NCI-H1694 (cell line): ENCODE measurements around the gene DPEP3.
A peak's percentile ranks its signal among the peaks of the same experiment; 100 is the strongest.
"Not testable (repeated sequence)": the region's sequence is repeated elsewhere in the genome, so short reads cannot be mapped to it uniquely, and the experiment has no call there.

Experiments
- DNase-seq: peaks from one replicate; lab custom pipeline; 2025; lab: John Stamatoyannopoulos, UW

DPEP3 gene, protein sequence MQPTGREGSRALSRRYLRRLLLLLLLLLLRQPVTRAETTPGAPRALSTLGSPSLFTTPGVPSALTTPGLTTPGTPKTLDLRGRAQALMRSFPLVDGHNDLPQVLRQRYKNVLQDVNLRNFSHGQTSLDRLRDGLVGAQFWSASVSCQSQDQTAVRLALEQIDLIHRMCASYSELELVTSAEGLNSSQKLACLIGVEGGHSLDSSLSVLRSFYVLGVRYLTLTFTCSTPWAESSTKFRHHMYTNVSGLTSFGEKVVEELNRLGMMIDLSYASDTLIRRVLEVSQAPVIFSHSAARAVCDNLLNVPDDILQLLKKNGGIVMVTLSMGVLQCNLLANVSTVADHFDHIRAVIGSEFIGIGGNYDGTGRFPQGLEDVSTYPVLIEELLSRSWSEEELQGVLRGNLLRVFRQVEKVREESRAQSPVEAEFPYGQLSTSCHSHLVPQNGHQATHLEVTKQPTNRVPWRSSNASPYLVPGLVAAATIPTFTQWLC

DNA sequence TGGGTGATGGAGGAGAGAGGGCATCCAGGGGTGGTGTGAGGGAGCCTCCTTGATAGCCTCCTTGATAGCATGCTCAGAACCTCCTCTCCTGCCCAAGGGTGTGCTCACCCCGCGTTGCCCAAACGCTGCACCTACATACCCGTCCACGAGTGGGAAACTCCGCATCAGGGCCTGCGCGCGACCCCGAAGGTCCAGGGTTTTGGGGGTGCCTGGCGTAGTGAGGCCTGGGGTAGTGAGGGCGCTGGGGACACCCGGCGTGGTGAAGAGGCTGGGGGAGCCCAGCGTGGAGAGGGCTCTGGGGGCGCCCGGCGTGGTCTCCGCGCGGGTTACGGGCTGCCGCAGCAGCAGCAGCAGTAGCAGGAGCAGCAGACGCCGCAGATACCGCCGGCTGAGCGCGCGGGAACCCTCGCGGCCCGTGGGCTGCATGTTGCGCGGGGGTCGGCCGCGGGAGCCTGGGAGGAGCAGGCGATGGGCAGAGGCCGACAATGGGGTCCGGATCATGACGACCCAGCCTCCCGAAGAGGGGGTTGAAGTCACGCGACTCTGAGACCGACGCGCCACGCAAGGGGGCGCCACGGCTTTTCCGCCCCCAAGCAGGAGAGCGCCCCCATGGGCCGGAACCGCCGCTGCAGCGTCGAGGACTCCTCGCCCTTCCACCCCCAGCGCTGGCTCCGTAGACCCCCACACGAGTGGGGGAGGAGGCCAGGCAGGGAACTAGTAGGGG lies at the start of gene DPEP3:
TSS of gene DPEP3 (minus strand) at position 545 of the 724 bp plus-strand sequence. CDS start at position 426, 119 bp downstream.
- DNase-seq: no peak

DNA sequence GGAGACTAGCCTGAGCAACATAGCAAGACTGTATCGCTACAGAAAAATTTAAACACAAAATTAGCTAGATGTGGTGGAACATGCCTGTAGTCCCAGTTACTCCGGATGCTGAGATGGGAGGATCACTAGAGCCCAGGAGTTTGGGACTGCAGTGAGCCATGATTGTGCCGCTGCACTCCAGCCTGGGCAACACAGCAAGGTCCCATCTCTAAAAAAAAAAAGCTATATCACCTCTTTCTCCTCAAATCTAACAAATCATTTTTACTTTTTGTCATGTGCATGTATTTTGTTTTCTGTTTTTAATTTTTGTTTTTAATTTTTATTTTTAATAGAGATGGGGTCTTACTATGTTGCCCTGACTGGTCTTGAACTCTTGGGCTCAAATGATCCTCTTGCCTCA lies 48.7 kb upstream of the DPEP3 start:
- DNase-seq: no peak

DNA sequence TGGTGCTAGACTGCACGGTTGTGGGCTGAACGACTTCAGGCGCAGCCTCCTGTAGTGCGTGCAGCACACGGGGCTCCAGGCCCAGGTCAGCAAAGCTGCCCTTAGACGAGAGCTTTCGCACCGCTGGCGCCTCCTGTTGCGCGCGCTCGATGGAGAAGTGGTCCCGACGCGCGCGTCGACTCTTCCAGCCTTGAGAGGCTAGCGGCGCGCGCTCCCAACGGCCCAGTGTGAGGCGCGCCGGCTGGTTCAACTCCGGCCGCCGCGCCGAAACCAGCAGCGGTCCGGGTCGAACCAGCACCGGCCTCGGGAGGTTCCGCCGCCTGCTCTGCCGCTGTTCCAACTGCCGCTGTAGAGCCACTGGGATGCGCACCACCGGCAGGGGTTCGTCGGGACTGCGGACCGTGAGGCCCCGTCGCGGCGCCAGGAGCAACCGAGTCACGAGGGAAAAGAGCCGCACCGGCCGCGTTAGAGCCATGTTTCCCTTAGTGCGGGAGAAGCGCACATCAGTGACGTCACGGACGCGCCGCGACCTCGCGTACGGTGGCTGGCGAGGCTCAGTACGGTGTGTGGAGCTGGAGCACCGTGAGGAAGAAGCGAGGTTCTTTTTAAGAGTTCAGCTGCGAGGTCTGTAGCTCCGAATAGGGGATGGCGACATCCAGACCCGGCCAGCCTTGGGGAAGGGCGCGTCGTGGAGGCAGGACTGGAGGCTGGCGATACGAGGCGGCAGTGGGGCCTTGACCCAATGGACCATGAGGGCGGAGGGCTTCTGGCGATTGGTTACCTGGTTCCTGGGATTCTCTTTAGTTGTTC lies 42.6 kb upstream of the DPEP3 start, which contains the start of the genes DDX28 and DUS2:
TSS of gene DDX28 (minus strand) at position 505 of the 810 bp plus-strand sequence. CDS start at position 475, 30 bp downstream.
TSS of gene DUS2 (plus strand) at position 557 of the 810 bp plus-strand sequence. CDS start 14,740 bp downstream, outside the sequence.
- DNase-seq: peak; percentile 81

DNA sequence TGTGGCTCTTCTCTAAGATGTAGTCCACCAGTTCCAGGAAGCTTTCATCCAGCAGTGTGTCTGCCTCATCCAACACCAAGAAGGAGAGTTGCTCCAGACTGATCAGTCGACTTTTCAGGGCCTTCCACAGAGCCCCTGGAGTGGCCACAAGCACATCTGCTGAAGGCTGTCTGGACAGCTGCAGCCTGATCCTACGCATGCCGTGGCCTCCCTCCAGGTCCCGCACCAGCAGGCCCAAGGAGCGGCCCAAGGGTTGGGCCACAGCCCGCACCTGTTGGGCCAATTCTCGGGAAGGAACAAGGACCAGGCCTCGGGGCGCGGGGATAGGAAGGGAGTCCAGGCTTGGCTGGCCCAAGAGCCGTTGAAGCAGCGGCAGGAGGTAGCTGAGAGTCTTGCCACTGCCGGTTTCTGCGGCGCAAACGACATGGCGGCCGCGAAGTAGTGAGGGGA lies 42.0 kb upstream of the DPEP3 start:
- no peak for DNase-seq

DNA sequence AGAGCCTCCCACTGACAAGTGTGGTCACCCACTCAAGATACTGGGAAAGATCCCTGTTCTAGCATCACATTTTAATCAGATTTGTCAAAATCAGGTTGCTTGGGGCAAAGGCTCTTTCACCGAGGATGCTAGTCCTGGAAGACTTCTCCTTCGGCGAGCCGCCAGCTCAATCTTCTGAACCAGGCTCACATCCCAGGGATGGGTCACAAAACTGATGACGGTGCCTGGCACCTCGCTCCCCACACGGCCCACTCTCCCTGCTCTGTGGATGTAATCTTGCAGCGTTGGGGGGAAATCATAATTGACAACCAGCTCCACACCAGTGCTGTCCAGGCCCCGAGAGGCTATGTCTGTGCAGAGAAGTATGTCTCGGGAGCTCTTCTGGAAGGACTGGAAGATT lies 41.2 kb upstream of the DPEP3 start:
- DNase-seq: no peak

GRCh38 chr16:68019167-68019680 lies 38.9 kb upstream of the DPEP3 start:
- no peak for DNase-seq

- no peak for DNase-seq
Measured at GRCh38 chr16:68015681-68016080, 35.4 kb upstream of the DPEP3 start, which contains the start of gene DPEP2NB. Gene DPEP2NB (minus strand): TSS chr16:68015911. CDS start chr16:68015770, 141 bp downstream.

DNA sequence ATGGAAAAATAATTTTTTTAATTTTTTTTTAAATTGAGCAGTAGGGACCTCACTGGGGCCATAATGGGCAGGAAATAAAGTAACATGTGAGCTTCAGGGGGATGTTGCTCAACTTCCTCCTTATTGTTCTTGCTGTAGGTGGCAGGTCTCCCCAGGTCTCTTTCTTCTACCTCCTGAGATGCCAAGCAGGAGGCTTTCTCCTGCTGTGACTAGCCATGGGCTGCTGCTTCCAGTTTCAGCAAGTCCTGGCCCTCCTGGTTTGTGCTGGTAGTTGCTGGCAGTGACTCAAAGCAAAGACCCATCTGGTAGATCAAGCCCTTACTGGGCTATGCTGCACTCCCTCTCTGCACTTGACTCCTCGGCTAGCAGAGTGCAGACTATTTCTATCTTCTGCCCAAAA lies 33.1 kb upstream of the DPEP3 start:
- DNase-seq: no peak

- not testable (repeated sequence) for DNase-seq
Measured at GRCh38 chr16:68009872-68010271, 29.6 kb upstream of the DPEP3 start.

GRCh38 chr16:68009157-68009735 lies 28.9 kb upstream of the DPEP3 start:
- no peak for DNase-seq

GRCh38 chr16:68005786-68006286 lies 25.5 kb upstream of the DPEP3 start:
- no peak for DNase-seq

DNA sequence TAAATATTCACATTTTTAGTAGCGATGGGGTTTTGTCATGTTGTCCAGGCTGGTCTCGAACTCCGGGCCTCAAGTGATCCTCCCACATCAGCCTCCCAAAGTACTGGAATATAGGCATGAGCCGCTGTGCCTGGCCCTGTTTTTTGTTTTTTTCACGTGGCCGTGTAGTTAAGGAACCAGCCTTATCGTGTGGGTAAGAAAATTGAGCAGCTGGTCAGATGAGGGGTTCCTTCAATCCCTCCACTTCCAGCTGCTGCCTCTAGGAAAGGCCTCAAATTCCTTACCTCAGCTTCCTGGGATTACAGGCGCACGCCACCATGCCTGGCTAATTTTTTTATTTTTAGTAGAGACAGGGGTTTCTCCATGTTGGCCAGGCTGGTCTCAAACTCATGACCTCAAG lies 24.9 kb upstream of the DPEP3 start:
- DNase-seq: no peak

- DNase-seq: no peak
Measured at GRCh38 chr16:68003031-68003430, 22.7 kb upstream of the DPEP3 start.

- no peak for DNase-seq
Measured at GRCh38 chr16:68000450-68000849, 20.2 kb upstream of the DPEP3 start.

- DNase-seq: no peak
Measured at GRCh38 chr16:67999985-68000384, 19.7 kb upstream of the DPEP3 start.

DNA sequence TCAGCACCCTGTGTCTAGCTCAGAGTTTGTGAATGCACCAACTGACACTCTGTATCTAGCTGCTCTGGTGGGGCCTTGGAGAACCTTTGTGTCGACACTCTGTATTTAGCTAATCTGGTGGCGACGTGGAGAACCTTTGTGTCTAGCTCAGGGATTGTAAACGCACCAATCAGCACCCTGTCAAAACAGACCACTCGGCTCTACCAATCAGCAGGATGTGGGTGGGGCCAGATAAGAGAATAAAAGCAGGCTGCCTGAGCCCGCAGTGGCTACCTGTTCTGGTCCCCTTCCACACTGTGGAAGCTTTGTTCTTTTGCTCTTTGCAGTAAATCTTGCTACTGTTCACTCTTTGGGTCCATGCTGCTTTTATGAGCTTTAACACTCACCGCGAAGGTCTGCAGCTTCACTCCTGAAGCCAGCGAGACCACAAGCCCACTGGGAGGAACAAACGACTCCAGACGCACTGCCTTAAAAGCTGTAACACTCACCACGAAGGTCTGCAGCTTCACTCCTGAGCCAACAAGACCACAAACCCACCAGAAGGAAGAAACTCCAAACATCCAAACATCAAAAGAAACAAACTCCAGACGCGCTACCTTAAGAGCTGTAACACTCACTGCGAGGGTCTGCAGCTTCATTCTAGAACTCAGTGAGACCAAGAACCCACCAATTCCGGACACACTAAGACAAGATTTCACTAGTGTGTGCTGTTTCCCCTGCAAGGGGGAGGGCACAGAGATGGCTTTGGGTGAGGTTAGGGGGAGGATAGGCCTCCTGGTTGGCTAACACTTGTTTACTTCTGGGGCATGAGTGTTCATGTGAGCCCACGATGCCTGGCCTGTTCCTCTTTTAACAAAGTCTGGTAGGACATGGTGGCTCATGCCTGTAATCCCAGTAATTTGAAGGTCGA lies 18.7 kb upstream of the DPEP3 start, which contains the start of gene DPEP2:
TSS of gene DPEP2 (minus strand) at position 706 of the 910 bp plus-strand sequence. CDS start 6,272 bp downstream, outside the sequence.
- DNase-seq: not testable (repeated sequence)

DNA sequence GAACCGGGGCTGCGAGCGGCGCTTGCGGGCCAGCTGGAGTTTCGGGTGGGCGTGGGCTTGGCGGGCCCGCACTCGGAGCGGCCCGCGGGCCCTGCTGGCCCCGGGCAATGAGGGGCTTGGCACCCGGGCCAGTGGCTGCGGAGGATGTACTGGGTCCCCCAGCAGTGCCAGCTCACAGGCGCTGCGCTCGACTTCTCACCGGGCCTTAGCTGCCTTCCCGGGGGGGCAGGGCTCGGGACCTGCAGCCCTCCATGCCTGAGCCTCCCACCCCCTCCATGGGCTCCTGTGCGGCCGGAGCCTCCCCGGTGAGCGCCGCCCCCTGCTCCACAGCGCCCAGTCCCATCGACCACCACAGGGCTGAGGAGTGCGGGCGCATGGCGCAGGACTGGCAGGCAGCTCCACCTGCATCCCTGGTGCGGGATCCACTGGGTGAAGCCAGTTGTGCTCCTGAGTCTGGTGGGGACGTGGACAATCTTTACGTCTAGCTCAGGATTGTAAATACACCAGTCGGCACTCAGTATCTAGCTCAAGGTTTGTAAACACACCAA lies 18.0 kb upstream of the DPEP3 start:
- DNase-seq: not testable (repeated sequence)

- no peak for DNase-seq
Measured at GRCh38 chr16:67996666-67997065, 16.4 kb upstream of the DPEP3 start.

DNA sequence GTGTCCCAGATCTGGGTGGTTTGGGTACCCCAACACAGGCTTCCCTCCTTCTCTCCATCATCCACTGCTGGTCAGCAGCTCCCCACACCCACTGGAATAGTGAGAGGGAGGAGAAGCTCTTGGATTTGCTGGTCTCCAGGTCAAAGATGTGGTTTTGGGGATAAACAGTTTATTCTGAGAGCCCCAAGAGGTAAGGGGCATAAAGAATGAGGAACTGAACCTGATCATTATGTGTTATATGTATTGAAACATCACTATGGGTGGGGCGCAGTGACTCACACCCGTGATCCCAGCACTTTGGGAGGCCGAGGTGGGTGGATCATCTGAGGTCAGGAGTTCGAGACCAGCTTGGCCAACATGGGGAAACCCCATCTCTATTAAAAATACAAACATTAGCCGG lies 15.1 kb upstream of the DPEP3 start:
- no peak for DNase-seq
